Stimulated activated CD8-positive, alpha-beta memory T cell treated with anti-CD3 and anti-CD28 coated beads, Interleukin-15, amount 100 ng/mL, for 1 hour (primary cell): ENCODE data around the gene TRIM27.
"Not testable (repeated sequence)": the region's sequence is repeated elsewhere in the genome, so short reads cannot be mapped to it uniquely, and the experiment has no call there.

Experiments
- DNase-seq: peaks from one replicate; pipeline ENCODE4 v3.0.0-alpha.2; 2020; ENCODE audit warnings: low read depth

Gene TRIM27

GRCh38 chr6:28923318-28924102, at the start of gene TRIM27:
Gene TRIM27 (minus strand): TSS chr6:28923985. CDS start chr6:28923632, 353 bp downstream.
- no peak for DNase-seq

GRCh38 chr6:28970056-28970455, 46.3 kb upstream of the TRIM27 start:
- not testable (repeated sequence) for DNase-seq

- no peak for DNase-seq
Observed at GRCh38 chr6:28969129-28969528, 45.3 kb upstream of the TRIM27 start.

- no peak for DNase-seq
Observed at GRCh38 chr6:28968476-28968875, 44.7 kb upstream of the TRIM27 start.

- DNase-seq, result no peak
Observed at GRCh38 chr6:28965706-28966105, 41.9 kb upstream of the TRIM27 start.

GRCh38 chr6:28960846-28961500, 37.2 kb upstream of the TRIM27 start:
- no peak for DNase-seq

GRCh38 chr6:28958561-28959243, 34.9 kb upstream of the TRIM27 start:
- not testable (repeated sequence) for DNase-seq

GRCh38 chr6:28957795-28958314, 34.1 kb upstream of the TRIM27 start:
- DNase-seq, result not testable (repeated sequence)

- no peak for DNase-seq
Observed at GRCh38 chr6:28956331-28956730, 32.5 kb upstream of the TRIM27 start.

GRCh38 chr6:28953585-28954258, 29.9 kb upstream of the TRIM27 start:
- DNase-seq, result no peak

- no peak for DNase-seq
Observed at GRCh38 chr6:28953039-28953584, 29.3 kb upstream of the TRIM27 start.

GRCh38 chr6:28949656-28950195, 25.9 kb upstream of the TRIM27 start:
- not testable (repeated sequence) for DNase-seq

- no peak for DNase-seq
Observed at GRCh38 chr6:28948782-28949486, 25.1 kb upstream of the TRIM27 start.

GRCh38 chr6:28947831-28948270, 24.1 kb upstream of the TRIM27 start:
- DNase-seq, result no peak

GRCh38 chr6:28947067-28947765, 23.4 kb upstream of the TRIM27 start:
- DNase-seq, result no peak

GRCh38 chr6:28945349-28945748, 21.6 kb upstream of the TRIM27 start:
- no peak for DNase-seq

- DNase-seq, result no peak
Observed at GRCh38 chr6:28944412-28944865, 20.7 kb upstream of the TRIM27 start.

- no peak for DNase-seq
Observed at GRCh38 chr6:28943557-28944411, 20.0 kb upstream of the TRIM27 start.

GRCh38 chr6:28943223-28943556, 19.4 kb upstream of the TRIM27 start:
- no peak for DNase-seq
